ENCODE measurements around the gene P2RX5.

P2RX5 gene

DNA sequence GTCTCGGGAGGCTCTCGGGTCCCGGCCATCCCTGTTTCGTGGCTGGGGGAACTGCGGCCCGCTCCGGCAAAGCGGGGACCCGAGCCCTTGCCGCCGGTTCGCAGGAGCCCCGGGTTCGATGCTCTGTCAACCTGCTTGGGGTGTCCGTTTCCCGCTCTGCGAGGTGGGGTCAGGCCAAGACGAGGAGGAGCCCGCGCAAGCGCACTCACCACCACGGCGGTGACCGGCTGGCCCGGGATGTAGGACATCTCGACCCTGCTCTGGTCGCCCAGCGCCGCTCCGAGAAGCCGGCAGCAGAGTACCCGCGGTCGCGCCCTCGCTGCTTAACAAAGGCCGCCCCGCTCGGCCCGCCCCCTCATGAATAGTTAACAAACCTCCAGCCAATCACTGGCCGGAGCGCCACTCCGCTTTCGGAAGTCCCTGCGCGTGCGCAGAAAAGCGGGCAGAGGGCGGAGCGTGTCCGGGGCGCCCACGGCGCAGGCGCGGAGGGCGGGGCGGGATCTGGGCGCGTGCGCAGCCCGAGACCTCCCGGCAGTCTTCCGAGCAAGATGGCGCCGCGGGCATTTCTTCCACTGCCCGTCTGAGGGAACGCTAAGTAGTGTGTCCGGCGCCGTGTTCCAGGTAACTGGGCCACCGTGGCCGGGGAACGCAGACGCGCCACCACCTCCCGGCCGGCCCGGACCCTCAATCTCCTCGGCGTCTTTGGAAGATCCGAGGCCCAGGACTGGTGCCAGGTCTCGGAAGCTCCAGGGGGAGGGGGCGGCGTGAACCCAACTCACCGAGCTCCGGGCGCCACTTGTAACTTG lies 27.5 kb downstream of the P2RX5 start, which contains the start of the genes EMC6 and TAX1BP3:
EMC6 (plus strand) TSS at position 534 of the 806 bp plus-strand sequence. CDS start 335 bp downstream, outside the sequence.
TAX1BP3 (minus strand) TSS at position 300 of the 806 bp plus-strand sequence; CDS start at position 248, 52 bp downstream.
- Histone ChIP-seq H3K9ac (ENCODE audit: low read depth, low read length, poor library complexity, severe bottlenecking) (peak within 1 kb of the TSS; percentile 92), H4K20me1 (ENCODE audit: insufficient read depth, low read length, poor library complexity, severe bottlenecking) (peaks cover 16% of the 10 kb centered on the region), H3K79me2 (ENCODE audit: insufficient read depth, low read length) (peaks cover 25% of the 10 kb centered on the region), H3K4me1 (ENCODE audit: insufficient read depth, low read length, poor library complexity, severe bottlenecking) (peaks cover 13% of the 10 kb centered on the region), H3K9me2 (replicated peaks; ENCODE audit: low read depth, low read length) (no peaks in the 10 kb centered on the region), H3K9me3 (ENCODE audit: insufficient read depth, low read depth, low read length) (no peaks in the 10 kb centered on the region), H3K4me2 (ENCODE audit: low read depth, low read length, poor library complexity, severe bottlenecking) (peak within 1 kb of the TSS; percentile 98), H3K4me3 (ENCODE audit: low read length, poor library complexity, severe bottlenecking) (peak within 1 kb of the TSS; percentile 92), H2AFZ (ENCODE audit: low read length) (peak within 1 kb of the TSS; percentile 73), H3F3A (ENCODE audit: low read depth) (no peaks in the 10 kb centered on the region), H3K36me3 (ENCODE audit: insufficient read depth, low read length) (no peaks in the 10 kb centered on the region), H3K27me3 (ENCODE audit: insufficient read depth, low read length, poor library complexity, severe bottlenecking) (no peaks in the 10 kb centered on the region)
- TF ChIP-seq, protein P1, sequence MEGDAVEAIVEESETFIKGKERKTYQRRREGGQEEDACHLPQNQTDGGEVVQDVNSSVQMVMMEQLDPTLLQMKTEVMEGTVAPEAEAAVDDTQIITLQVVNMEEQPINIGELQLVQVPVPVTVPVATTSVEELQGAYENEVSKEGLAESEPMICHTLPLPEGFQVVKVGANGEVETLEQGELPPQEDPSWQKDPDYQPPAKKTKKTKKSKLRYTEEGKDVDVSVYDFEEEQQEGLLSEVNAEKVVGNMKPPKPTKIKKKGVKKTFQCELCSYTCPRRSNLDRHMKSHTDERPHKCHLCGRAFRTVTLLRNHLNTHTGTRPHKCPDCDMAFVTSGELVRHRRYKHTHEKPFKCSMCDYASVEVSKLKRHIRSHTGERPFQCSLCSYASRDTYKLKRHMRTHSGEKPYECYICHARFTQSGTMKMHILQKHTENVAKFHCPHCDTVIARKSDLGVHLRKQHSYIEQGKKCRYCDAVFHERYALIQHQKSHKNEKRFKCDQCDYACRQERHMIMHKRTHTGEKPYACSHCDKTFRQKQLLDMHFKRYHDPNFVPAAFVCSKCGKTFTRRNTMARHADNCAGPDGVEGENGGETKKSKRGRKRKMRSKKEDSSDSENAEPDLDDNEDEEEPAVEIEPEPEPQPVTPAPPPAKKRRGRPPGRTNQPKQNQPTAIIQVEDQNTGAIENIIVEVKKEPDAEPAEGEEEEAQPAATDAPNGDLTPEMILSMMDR (conservative IDR thresholded peaks at IDR 0.05; ENCODE audit: low read length), result no peak
- no peak for TF ChIP-seq EZH2phosphoT487 (IDR thresholded peaks at IDR 0.05; ENCODE audit: borderline replicate concordance)

DNA sequence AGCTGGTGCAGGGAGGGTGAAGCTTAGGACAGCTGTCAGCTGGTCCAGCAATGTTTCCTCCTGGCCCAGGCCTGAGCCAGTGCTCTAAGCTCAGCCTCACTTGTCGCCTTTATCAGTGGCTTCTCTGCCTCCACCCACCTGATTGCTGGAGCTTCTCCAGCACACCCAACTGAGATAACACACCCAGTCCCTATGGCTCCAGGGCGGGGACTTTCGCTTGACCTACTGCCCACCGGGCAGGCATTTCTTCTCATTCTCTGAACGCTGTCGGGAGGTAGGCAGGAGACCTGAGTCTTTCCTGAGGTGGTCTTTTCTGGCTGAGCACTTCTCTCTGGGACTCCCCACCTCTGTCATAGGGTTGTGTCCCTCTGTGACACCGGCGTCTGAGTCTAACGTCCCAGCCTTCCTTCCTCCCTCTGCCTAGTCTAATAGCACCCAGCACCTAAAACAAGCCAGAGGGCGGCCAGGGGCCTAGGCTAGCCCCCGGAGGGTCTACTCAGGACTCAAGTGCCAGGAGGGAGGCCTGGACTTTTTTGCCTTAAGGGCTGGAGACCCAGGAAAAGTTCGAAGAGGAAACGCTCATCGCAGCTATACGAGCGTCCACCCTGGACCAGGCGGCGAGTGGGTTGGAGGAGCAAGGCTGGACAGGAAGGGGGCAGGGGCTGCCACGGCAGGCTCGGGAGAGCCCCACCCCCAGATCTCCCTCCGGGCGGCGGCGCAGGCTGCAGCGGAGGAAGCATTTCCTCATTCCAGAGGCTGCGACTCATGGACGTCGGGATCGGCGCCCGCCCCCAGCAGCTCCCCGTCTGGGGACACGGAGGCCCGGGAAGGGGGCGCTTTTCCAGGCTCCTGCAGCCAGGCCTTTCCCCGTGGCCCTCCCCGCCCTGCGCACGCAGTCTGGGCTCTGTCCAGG lies 28.3 kb downstream of the P2RX5 start:
- Histone ChIP-seq H3K9ac (ENCODE audit: low read depth, low read length, poor library complexity, severe bottlenecking) (peak overlapping the region; percentile 83), H3K4me1 (ENCODE audit: insufficient read depth, low read length, poor library complexity, severe bottlenecking) (peaks cover 13% of the 10 kb centered on the region), H3K4me3 (ENCODE audit: low read length, poor library complexity, severe bottlenecking) (peak overlapping the region; percentile 92), H2AFZ (ENCODE audit: low read length) (peak overlapping the region; percentile 73), H3K79me2 (ENCODE audit: insufficient read depth, low read length) (peaks cover 25% of the 10 kb centered on the region), H3K4me2 (ENCODE audit: low read depth, low read length, poor library complexity, severe bottlenecking) (peak overlapping the region; percentile 98), H3F3A (ENCODE audit: low read depth) (no peaks in the 10 kb centered on the region), H3K9me2 (replicated peaks; ENCODE audit: low read depth, low read length) (no peaks in the 10 kb centered on the region), H3K36me3 (ENCODE audit: insufficient read depth, low read length) (no peaks in the 10 kb centered on the region), H4K20me1 (ENCODE audit: insufficient read depth, low read length, poor library complexity, severe bottlenecking) (peaks cover 16% of the 10 kb centered on the region), H3K27me3 (ENCODE audit: insufficient read depth, low read length, poor library complexity, severe bottlenecking) (no peaks in the 10 kb centered on the region), H3K9me3 (ENCODE audit: insufficient read depth, low read depth, low read length) (no peaks in the 10 kb centered on the region)
- TF ChIP-seq EZH2phosphoT487 (IDR thresholded peaks at IDR 0.05; ENCODE audit: borderline replicate concordance), result no peak
- TF ChIP-seq, protein P1 (conservative IDR thresholded peaks at IDR 0.05; ENCODE audit: low read length), result no peak

DNA sequence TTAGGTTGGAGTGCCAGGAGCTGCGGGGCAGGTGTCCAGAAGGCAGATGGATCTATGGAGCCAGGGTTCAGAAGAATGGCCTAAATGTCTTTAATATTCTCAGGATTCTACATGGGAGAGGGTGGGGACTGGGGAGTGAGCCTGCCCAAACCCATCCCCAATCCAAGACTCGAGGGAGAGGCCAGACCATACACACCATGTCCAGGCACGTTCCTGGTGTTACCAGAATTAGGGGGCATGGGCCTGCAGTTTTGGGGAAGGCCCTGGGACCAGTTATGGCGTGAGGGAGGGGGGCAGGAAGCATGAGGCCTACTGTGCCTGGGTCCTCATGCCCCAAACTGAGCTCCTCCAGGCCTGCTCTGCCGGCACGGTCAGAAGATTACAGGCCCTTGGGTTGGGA lies 29.4 kb downstream of the P2RX5 start:
- peaks cover 13% of the 10 kb centered on the region for H3K4me1 ChIP-seq (ENCODE audit: insufficient read depth, low read length, poor library complexity, severe bottlenecking)
- no peaks in the 10 kb centered on the region for H3K9me2 ChIP-seq (replicated peaks; ENCODE audit: low read depth, low read length)
- H3K27me3 ChIP-seq (ENCODE audit: insufficient read depth, low read length, poor library complexity, severe bottlenecking), result no peaks in the 10 kb centered on the region
- no peaks in the 10 kb centered on the region for H3K36me3 ChIP-seq (ENCODE audit: insufficient read depth, low read length)
- H3K4me2 ChIP-seq (ENCODE audit: low read depth, low read length, poor library complexity, severe bottlenecking), result no peak overlapping the region
- no peaks in the 10 kb centered on the region for H3F3A ChIP-seq (ENCODE audit: low read depth)
- TF ChIP-seq EZH2phosphoT487 (IDR thresholded peaks at IDR 0.05; ENCODE audit: borderline replicate concordance), result no peak
- TF ChIP-seq, protein P1 (conservative IDR thresholded peaks at IDR 0.05; ENCODE audit: low read length), result no peak
- H3K9me3 ChIP-seq (ENCODE audit: insufficient read depth, low read depth, low read length), result no peaks in the 10 kb centered on the region
- no peak overlapping the region for H2AFZ ChIP-seq (ENCODE audit: low read length)
- peaks cover 16% of the 10 kb centered on the region for H4K20me1 ChIP-seq (ENCODE audit: insufficient read depth, low read length, poor library complexity, severe bottlenecking)
- H3K9ac ChIP-seq (ENCODE audit: low read depth, low read length, poor library complexity, severe bottlenecking), result no peak overlapping the region
- no peak overlapping the region for H3K4me3 ChIP-seq (ENCODE audit: low read length, poor library complexity, severe bottlenecking)
- peaks cover 25% of the 10 kb centered on the region for H3K79me2 ChIP-seq (ENCODE audit: insufficient read depth, low read length)

All from Loucy (cell line).